ENCODE measurements around the gene MEAF6.
A peak's percentile ranks its signal among the peaks of the same experiment; 100 is the strongest.

MEAF6 gene

GRCh38 chr1:37461698-37462436, 52.7 kb downstream of the MEAF6 start:
- TF ChIP-seq, protein P1, sequence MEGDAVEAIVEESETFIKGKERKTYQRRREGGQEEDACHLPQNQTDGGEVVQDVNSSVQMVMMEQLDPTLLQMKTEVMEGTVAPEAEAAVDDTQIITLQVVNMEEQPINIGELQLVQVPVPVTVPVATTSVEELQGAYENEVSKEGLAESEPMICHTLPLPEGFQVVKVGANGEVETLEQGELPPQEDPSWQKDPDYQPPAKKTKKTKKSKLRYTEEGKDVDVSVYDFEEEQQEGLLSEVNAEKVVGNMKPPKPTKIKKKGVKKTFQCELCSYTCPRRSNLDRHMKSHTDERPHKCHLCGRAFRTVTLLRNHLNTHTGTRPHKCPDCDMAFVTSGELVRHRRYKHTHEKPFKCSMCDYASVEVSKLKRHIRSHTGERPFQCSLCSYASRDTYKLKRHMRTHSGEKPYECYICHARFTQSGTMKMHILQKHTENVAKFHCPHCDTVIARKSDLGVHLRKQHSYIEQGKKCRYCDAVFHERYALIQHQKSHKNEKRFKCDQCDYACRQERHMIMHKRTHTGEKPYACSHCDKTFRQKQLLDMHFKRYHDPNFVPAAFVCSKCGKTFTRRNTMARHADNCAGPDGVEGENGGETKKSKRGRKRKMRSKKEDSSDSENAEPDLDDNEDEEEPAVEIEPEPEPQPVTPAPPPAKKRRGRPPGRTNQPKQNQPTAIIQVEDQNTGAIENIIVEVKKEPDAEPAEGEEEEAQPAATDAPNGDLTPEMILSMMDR (conservative IDR thresholded peaks at IDR 0.05): no peak
- H3K27ac ChIP-seq: peak overlapping the region; percentile 86; the same call in 1 of the 2 replicates

- TF ChIP-seq, protein P1 (conservative IDR thresholded peaks at IDR 0.05): peak; percentile 33
- H3K27ac ChIP-seq: 0 out of 2 replicates have a peak overlapping the region, but pooled peaks have one; percentile 5
Measured at GRCh38 chr1:37458551-37458950, 56.0 kb downstream of the MEAF6 start.

DNA sequence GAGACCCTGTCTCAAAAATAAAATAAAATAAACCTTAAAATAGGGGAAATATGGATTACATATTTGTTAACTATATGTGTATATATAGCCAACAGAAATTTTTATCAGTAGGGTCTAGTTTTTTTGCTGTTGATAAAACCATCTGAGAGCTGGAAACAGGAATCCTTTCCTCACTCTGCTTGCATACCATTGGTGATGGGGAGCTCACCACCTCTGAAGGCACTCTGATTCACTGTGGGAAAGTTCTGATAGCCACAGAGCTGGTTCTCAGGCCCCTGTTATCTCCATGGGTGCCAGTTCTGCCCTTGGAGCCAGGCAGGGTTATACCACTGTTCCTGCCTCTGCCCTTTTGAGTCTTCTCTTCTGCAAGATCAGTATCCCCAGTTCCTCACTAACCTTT, 58.0 kb downstream of the MEAF6 start:
- no peak overlapping the region for H3K27ac ChIP-seq
- TF ChIP-seq, protein P1 (conservative IDR thresholded peaks at IDR 0.05): no peak

GRCh38 chr1:37455516-37455915, 59.0 kb downstream of the MEAF6 start:
- TF ChIP-seq, protein P1 (conservative IDR thresholded peaks at IDR 0.05): no peak
- no peak overlapping the region for H3K27ac ChIP-seq

- TF ChIP-seq, protein P1 (conservative IDR thresholded peaks at IDR 0.05): no peak
- no peak overlapping the region for H3K27ac ChIP-seq
Measured at GRCh38 chr1:37453647-37454046, 60.9 kb downstream of the MEAF6 start.

DNA sequence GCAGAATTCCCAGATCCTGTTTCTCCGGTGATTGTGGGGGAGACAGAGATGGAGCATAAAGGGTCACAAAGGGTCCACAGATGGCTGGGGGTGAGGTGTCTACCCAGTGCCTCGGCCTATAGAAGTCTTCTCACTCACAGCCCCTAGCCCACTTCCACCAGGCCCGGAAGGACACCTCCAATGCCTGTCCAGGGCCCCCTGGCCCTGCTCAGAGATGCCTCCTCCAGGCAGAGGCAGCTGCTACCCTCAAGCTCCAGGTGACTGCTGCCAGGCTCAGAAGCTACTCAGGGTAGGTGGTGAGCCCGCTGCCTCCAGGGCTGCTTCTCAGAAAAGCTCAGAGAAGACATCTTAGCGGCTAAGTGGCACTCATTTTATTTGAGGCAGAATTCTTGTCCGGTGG, 62.1 kb downstream of the MEAF6 start:
- TF ChIP-seq, protein P1 (conservative IDR thresholded peaks at IDR 0.05): no peak
- no peak overlapping the region for H3K27ac ChIP-seq

DNA sequence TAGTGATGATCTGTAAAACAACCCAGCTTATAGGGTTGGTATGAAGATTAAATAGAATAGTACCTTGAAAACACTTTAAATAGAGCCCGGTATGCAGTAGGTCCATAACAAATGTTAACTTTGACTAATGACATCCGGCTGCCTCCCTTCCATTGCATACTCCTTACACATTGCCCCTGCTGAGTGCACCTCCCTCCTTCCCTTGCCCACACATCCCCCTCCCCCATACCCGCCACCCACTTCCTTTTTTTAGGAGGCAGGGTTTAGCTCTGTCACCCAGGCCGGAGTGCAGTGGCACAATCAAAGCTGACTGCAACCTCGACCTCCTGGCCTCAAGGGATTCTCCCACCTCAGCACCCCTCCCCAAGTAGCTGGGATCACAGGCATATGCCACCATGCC, 64.6 kb downstream of the MEAF6 start:
- H3K27ac ChIP-seq: peak overlapping the region; percentile 51
- TF ChIP-seq, protein P1 (conservative IDR thresholded peaks at IDR 0.05): no peak
